ENCODE data around the gene TTLL10. TPM values are rescaled to one million over a fixed set of nuclear protein-coding genes. Genes with fewer than 3 reads are reported as not detected.

The TTLL10 gene
- total and polyA plus RNA-seq, 2 of the 8 experiments (the other 6 are each of a cell fraction or from before 2014, with no cell fraction given): 1.1 to 1.7 TPM

- no peak for TF ChIP-seq CEBPB (IDR thresholded peaks at IDR 0.05; ENCODE audit: low read depth, low read length)
- TF ChIP-seq, protein P1, sequence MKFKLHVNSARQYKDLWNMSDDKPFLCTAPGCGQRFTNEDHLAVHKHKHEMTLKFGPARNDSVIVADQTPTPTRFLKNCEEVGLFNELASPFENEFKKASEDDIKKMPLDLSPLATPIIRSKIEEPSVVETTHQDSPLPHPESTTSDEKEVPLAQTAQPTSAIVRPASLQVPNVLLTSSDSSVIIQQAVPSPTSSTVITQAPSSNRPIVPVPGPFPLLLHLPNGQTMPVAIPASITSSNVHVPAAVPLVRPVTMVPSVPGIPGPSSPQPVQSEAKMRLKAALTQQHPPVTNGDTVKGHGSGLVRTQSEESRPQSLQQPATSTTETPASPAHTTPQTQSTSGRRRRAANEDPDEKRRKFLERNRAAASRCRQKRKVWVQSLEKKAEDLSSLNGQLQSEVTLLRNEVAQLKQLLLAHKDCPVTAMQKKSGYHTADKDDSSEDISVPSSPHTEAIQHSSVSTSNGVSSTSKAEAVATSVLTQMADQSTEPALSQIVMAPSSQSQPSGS (IDR thresholded peaks at IDR 0.05; ENCODE audit: low read length): no peak
- no peak for TF ChIP-seq CBX8 (IDR thresholded peaks at IDR 0.05; ENCODE audit: borderline replicate concordance, low read depth, low read length)
- no peak for TF ChIP-seq HDAC2 (IDR thresholded peaks at IDR 0.05; ENCODE audit: borderline replicate concordance in 1 of 2, low read depth in 2 of 2, low read length in 2 of 2)
- Histone ChIP-seq H4K91ac (replicated peaks; ENCODE audit: insufficient read length, low read length) (no peak overlapping the region), H3K36me3 (ENCODE audit: control insufficient read depth in 2 of 4, insufficient read depth in 4 of 4, low read length in 3 of 4) (no peaks in the 10 kb centered on the region), H4K8ac (ENCODE audit: extremely low read depth, insufficient read depth, low read length) (no peak overlapping the region), H2BK20ac (ENCODE audit: low read length) (no peak overlapping the region), H2BK120ac (replicated peaks; ENCODE audit: low read depth, low read length) (no peak overlapping the region), H3K27me3 (replicated peaks in 1 of 4; ENCODE audit: control insufficient read depth in 3 of 4, extremely low read depth in 1 of 4, insufficient read depth in 3 of 4, low read length in 3 of 4) (no peaks in the 10 kb centered on the region; a peak in 2 of 7 replicates), H2BK5ac (ENCODE audit: low read depth, low read length) (no peak overlapping the region), H2BK12ac (ENCODE audit: low read depth, low read length) (no peak overlapping the region), H3K4me3 (ENCODE audit: extremely low read depth in 1 of 4, insufficient read depth in 2 of 4, low read depth in 3 of 4, low read length in 4 of 4) (no peak overlapping the region), H3K9me3 (ENCODE audit: insufficient read depth in 2 of 2, low read depth in 1 of 2, low read length in 1 of 2) (no peaks in the 10 kb centered on the region), H3K23me2 (ENCODE audit: low read depth, low read length) (no peaks in the 10 kb centered on the region), H3K56ac (replicated peaks; ENCODE audit: insufficient read length, low read depth, low read length) (no peak overlapping the region), H3K79me1 (ENCODE audit: low read depth, low read length) (no peaks in the 10 kb centered on the region), H2BK15ac (ENCODE audit: low read length) (no peak overlapping the region), H3K23ac (ENCODE audit: insufficient read length) (no peak overlapping the region), H2AK5ac (ENCODE audit: low read depth, low read length) (no peak overlapping the region), H2AFZ (ENCODE audit: low read length) (no peak overlapping the region), H3K9ac (replicated peaks in 1 of 4; ENCODE audit: extremely low read depth in 1 of 4, low read depth in 3 of 4, low read length in 3 of 4) (no peak overlapping the region), H3K79me2 (ENCODE audit: control insufficient read depth in 1 of 2, insufficient read depth in 2 of 2, low read length in 2 of 2) (no peaks in the 10 kb centered on the region), H3K27ac (ENCODE audit: low read depth, low read length) (no peak overlapping the region), H3K4me2 (ENCODE audit: insufficient read depth in 1 of 2, low read depth in 2 of 2, low read length in 2 of 2) (no peak overlapping the region), H4K20me1 (replicated peaks in 1 of 2; ENCODE audit: control insufficient read depth in 1 of 2, insufficient read depth in 2 of 2, low read length in 2 of 2) (no peaks in the 10 kb centered on the region), H3K14ac (ENCODE audit: insufficient read length) (no peak overlapping the region), H3K4me1 (replicated peaks in 1 of 4; ENCODE audit: control insufficient read depth in 3 of 4, insufficient read depth in 4 of 4, low read length in 3 of 4) (peaks cover 0 to 12% (median 1%) of the 10 kb centered on the region in 4 experiments; a peak in 4 of 7 replicates), H3K4ac (replicated peaks; ENCODE audit: insufficient read length, low read depth, low read length) (no peak overlapping the region), H3K18ac (ENCODE audit: extremely low read depth, low read length) (no peak overlapping the region), H4K5ac (ENCODE audit: insufficient read length, low read depth, low read length) (no peak overlapping the region)
- FAIRE-seq (no peak), DNase-seq (ENCODE audit: low read depth in 1 of 2, low spot score in 2 of 2) (no peak)
- WGBS, 2 experiments (ENCODE audit: extremely low coverage in 1 of 2, insufficient coverage in 1 of 2, insufficient read length in 1 of 2, insufficient replicate concordance in 2 of 2, low coverage in 1 of 2, low lambda C conversion rate in 2 of 2, missing lambda C conversion rate in 1 of 2): 89% methylated on average over 12 of the region's 14 CpGs; no CpG with 5 or more reads in 1 of the 2 experiments
- CTCF ChIA-PET (ENCODE audit: partially characterized antibody): interaction anchor here (1.1 kb wide), 1 partner anchor 156 kb away, joined by 3 read pairs; no protein-coding TSS in a partner anchor
- POLR2A ChIA-PET (ENCODE audit: partially characterized antibody): no interaction called here
These were observed 30.0 kb upstream of the TTLL10 start for GRCh38 chr1:1143636-1144035.

Data from H1 (cell line).